SH-SY5Y (cell line): ENCODE results near the gene TLR4.

ENCODE experiments used
- GATA2 ChIP-seq: IDR thresholded peaks from 2 replicates; pipeline ENCODE4 v1.6.1; 2011; ENCODE audit warnings: mild to moderate bottlenecking, low read depth, low read length
- GATA3 ChIP-seq: IDR thresholded peaks from 2 replicates; pipeline ENCODE4 v1.6.1; 2011; ENCODE audit warnings: low read depth, mild to moderate bottlenecking, low read length, moderate library complexity

GRCh38 chr9:117682955-117683710 lies 21.1 kb upstream of the TLR4 start:
- TF ChIP-seq GATA2: no peak
- TF ChIP-seq GATA3: no peak
